ENCODE data around the gene HS2ST1. TPM values are rescaled to one million over a fixed set of nuclear protein-coding genes. Genes with fewer than 3 reads are reported as not detected.
A peak's percentile ranks its signal among the peaks of the same experiment; 100 is the strongest.
"Not testable (repeated sequence)": the region's sequence is repeated elsewhere in the genome, so short reads cannot be mapped to it uniquely, and the experiment has no call there.

HS2ST1 gene
- total RNA-seq, 4 donors from 2014 or later, result 13.2 to 19.6 (median 16.7) TPM

- Histone ChIP-seq H3K27ac (no peak overlapping the region), H3K9me3 (no peaks in the 10 kb centered on the region), H3K27me3 (no peaks in the 10 kb centered on the region), H3K4me1 (no peaks in the 10 kb centered on the region), H3K36me3 (no peaks in the 10 kb centered on the region), H3K4me3 (replicated peaks in 1 of 3) (no peak overlapping the region)
- TF ChIP-seq CTCF (IDR thresholded peaks at IDR 0.05), result no peak
- no peak for TF ChIP-seq POLR2A (IDR thresholded peaks at IDR 0.05)
- DNase-seq, result no peak
- intact Hi-C loops (cut with DNase I), result no loop called here
Observed at GRCh38 chr1:86960548-86960947, 46.1 kb downstream of the HS2ST1 start.

GRCh38 chr1:86963841-86964240 is 49.4 kb downstream of the HS2ST1 start:
- H3K27me3 ChIP-seq; intact Hi-C loops (cut with DNase I); H3K27ac ChIP-seq; DNase-seq; H3K36me3 ChIP-seq; H3K4me3 ChIP-seq (replicated peaks in 1 of 3); H3K9me3 ChIP-seq; H3K4me1 ChIP-seq: not testable (repeated sequence)
- 99 to 100% methylated on average over 2 to 21 of the region's 36 CpGs for WGBS, 2 donors

GRCh38 chr1:86965012-86965826 is 50.8 kb downstream of the HS2ST1 start:
- WGBS, 2 donors, result 27 to 32% methylated on average over 2 of the region's 2 CpGs
- Histone ChIP-seq H3K27me3 (no peaks in the 10 kb centered on the region), H3K27ac (no peak overlapping the region), H3K4me1 (no peaks in the 10 kb centered on the region), H3K9me3 (no peaks in the 10 kb centered on the region), H3K4me3 (replicated peaks in 1 of 3) (no peak overlapping the region), H3K36me3 (no peaks in the 10 kb centered on the region)
- TF ChIP-seq POLR2A (IDR thresholded peaks at IDR 0.05), result no peak
- peak; percentile 17 to 63 (median 46) for TF ChIP-seq CTCF (IDR thresholded peaks at IDR 0.05)
- peak; percentile 10 to 20 for DNase-seq
- intact Hi-C loops (cut with DNase I), result loop anchor here (5.0 kb wide), 1 partner anchor 133 kb away; no protein-coding TSS in a partner anchor

- Histone ChIP-seq H3K9me3 (no peaks in the 10 kb centered on the region), H3K4me1 (no peaks in the 10 kb centered on the region), H3K36me3 (no peaks in the 10 kb centered on the region), H3K27ac (no peak overlapping the region), H3K27me3 (no peaks in the 10 kb centered on the region), H3K4me3 (replicated peaks in 1 of 3) (no peak overlapping the region)
- WGBS, 2 donors, result 94 to 98% methylated on average over 1 of the region's 1 CpG
- intact Hi-C loops (cut with DNase I), result loop anchor here (5.0 kb wide), 1 partner anchor 134 kb away; no protein-coding TSS in a partner anchor
- TF ChIP-seq CTCF (IDR thresholded peaks at IDR 0.05) (no peak), POLR2A (IDR thresholded peaks at IDR 0.05) (no peak)
- no peak for DNase-seq
Observed at GRCh38 chr1:86965827-86966182, 51.4 kb downstream of the HS2ST1 start.

GRCh38 chr1:86970938-86971337 is 56.5 kb downstream of the HS2ST1 start:
- Histone ChIP-seq H3K4me1 (no peaks in the 10 kb centered on the region), H3K27me3 (no peaks in the 10 kb centered on the region), H3K9me3 (no peaks in the 10 kb centered on the region), H3K4me3 (replicated peaks in 1 of 3) (no peak overlapping the region), H3K27ac (no peak overlapping the region), H3K36me3 (no peaks in the 10 kb centered on the region)
- intact Hi-C loops (cut with DNase I), result no loop called here
- no peak for DNase-seq
- TF ChIP-seq CTCF (IDR thresholded peaks at IDR 0.05) (no peak), POLR2A (IDR thresholded peaks at IDR 0.05) (no peak)
- WGBS, 2 donors, result 49 to 97% methylated on average over 2 of the region's 2 CpGs

Measured in thyroid gland (tissue), 4 donors.